Measurements from ENCODE around the gene ATG9A.

DNA sequence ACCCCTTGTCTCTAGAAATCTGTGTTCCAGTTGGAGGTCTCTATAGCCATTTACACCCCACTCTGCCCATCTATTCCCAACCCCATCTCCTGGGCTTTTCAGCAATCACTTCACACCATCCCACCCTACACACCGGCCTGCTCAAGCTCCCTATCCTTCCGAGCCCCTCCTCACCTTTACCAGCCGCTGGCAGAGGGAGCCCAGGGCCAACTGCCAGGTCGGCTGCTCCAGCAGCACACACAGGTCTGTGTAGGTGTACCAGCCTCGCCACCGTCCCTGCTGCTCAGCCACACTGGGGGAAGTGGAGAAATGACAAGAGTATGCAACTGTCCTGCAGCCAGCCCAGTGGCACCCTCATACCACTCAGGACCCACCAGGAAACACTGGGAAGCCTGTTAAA, 56.3 kb downstream of the ATG9A start:
- TF ChIP-seq CTCF (IDR thresholded peaks at IDR 0.05) (no peak), ZFX (IDR thresholded peaks at IDR 0.05; ENCODE audit: borderline replicate concordance) (no peak)

All from 22Rv1 (cell line).